Measurements from ENCODE around the gene TMEM108.
A peak's percentile ranks its signal among the peaks of the same experiment; 100 is the strongest.

Gene TMEM108

DNA sequence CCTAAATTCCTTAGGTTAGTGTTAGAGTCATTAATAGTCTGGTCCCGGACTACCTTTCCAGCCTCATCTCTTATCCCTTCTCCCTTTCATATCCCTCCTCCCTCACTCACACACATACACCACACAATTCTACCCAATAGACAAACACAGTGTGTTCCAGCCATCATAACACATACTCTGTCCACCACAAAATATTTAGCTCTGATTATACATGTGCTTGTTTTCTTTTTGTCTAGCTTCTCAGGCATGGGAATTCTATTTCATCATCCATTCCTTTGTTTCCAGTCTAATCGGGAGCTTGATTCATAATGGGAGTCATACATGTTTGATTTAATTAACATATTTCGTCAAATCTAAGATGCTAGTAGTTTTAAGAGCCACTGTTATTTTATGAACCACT is 199.8 kb downstream of the TMEM108 start:
- FAIRE-seq, result no peak

- FAIRE-seq, result no peak
Measured at GRCh38 chr3:133246119-133246518, 207.9 kb downstream of the TMEM108 start.

- FAIRE-seq, result no peak
Measured at GRCh38 chr3:133246773-133247172, 208.6 kb downstream of the TMEM108 start.

GRCh38 chr3:133248389-133248788 is 210.2 kb downstream of the TMEM108 start:
- no peak for FAIRE-seq

DNA sequence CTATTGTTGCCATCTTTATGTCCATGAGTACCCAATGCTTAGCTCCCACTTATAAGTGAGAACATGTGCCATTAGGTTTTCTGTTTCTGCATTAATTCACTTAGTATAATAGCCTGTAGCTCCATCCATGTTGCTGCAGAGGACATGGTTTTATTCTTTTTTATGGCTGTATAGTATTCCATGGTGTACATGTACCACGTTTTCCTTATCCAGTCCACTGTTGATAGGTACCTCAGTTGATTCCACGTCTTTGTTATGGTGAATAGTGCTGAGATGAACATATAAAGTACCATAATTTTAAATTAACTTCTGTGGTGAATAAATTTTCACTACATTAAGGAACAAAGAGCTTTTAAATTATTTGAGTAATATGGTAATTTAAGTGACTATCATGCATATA is 211.3 kb downstream of the TMEM108 start:
- no peak for FAIRE-seq

GRCh38 chr3:133254151-133254550 is 216.0 kb downstream of the TMEM108 start:
- no peak for FAIRE-seq

DNA sequence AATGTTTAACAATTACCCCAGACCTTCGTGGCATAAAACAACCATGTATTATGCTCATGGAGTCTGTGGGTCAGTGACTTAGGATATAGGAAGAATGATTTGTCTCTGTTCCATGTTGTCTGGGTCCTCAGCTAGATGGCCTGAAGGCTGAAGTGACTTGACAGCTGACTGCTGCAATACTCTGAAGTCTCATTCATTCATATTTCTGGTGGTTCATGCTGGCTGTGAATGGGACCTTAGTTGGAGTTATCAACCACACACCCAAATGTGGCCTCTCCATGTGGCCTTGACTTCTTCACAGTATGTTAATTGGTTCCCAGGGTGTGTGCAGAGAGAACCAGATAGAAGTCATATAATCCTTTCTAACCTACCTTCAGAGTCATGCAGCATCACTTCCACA is 216.5 kb downstream of the TMEM108 start:
- FAIRE-seq, result no peak

- FAIRE-seq, result no peak
Measured at GRCh38 chr3:133256787-133257483, 218.7 kb downstream of the TMEM108 start.

DNA sequence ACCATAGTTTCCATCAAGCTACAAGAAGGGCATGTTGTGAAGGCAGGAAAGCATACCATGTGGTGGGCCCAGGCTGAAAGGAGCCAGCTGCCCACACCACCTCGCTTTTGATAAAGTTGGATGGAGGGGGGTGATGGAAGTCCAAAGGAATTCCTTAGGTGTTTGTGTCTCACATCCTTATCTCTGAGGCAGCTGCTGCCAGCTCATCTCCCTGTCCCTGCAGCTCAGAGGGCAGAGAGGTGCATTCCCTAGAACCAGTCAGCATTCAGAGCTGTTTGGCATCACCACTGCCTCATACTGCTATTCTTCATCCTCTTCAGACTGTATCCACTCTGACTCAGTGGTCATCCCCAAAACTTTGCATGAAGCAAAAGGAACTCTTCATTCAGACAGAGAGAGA is 220.2 kb downstream of the TMEM108 start:
- no peak for FAIRE-seq

- FAIRE-seq, result no peak
Measured at GRCh38 chr3:133259767-133260166, 221.6 kb downstream of the TMEM108 start.

DNA sequence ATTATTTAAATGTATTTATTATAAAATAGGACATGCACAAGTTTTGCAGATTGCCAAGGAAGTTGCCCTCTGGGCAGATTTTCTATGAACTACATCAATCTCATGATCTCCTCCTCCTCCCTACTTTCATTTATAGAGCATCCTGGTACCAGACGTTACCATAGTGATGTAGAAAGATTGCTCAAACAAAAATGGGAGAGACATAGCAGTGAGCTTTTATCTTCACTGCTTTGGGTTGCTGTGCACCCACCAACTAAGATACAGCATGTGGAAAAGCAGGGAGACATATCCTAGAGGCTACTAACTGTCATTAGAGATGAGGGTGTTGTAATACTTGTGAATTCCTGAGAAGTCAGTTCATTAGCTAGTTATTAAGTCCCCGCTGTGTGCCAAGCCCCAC is 224.1 kb downstream of the TMEM108 start:
- no peak for FAIRE-seq

- FAIRE-seq, result no peak
Measured at GRCh38 chr3:133264920-133265319, 226.7 kb downstream of the TMEM108 start.

GRCh38 chr3:133268726-133269134 is 230.5 kb downstream of the TMEM108 start:
- FAIRE-seq, result peak; percentile 38

DNA sequence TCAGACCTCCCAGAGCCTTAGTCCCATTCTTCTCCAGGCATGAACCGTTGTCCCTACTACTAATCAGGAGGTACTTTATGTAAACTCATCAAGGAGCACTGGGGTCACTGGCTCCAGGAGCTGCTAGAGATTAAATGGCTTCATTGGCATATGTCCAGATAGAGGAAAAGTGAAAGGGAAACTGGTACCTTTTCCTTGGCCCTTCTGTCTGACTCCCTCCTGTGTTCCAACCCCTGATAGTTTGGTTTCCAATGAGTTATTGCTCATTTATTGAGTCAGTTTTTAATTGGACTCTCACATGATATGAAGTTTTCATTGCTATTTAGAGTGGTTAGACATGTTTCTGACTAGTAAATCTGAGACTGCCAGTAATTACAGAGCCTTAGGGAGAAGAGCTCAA is 231.2 kb downstream of the TMEM108 start:
- FAIRE-seq, result no peak

- no peak for FAIRE-seq
Measured at GRCh38 chr3:133270631-133271030, 232.4 kb downstream of the TMEM108 start.

- FAIRE-seq, result no peak
Measured at GRCh38 chr3:133271042-133271441, 232.9 kb downstream of the TMEM108 start.

- no peak for FAIRE-seq
Measured at GRCh38 chr3:133271539-133271938, 233.3 kb downstream of the TMEM108 start.

DNA sequence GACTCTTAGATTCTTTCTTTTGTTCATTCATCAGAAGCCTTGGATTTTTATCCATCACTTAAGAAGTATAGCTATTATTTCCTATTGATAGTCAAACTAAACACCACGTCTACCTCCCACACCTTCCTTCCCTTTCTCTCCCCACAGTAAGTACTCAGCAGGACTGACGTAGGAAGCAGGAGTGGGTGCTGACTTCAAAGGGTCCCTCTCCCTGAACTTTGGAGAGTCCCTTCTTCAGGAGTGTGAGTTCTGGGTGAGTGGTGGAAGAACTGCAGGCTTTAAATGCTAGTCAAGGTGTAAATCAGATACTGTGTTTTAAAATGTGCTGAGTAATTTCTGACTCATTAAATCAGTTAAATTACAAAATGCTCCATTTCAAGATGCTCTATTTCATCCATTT is 235.2 kb downstream of the TMEM108 start:
- no peak for FAIRE-seq

- no peak for FAIRE-seq
Measured at GRCh38 chr3:133274477-133274876, 236.3 kb downstream of the TMEM108 start.

DNA sequence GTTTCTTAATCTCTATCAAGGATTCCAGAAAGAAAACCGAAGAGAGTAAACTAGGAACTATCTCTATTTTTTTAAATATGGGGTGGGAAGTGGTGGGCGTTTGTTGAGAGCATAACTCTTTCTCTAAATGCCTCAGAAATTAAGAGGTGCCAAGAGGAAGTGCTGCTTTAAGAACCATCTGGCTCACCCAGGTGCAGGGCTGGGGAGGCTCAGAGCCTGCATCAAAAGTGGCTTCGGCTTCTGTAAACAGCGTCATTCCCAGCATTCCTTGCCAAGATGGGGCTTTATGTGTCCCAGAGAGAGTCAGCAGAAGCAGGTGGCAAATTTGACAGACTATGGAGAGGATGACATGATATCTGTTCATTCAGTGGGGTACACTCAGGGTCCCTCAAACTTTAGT is 238.4 kb downstream of the TMEM108 start:
- no peak for FAIRE-seq

GRCh38 chr3:133277813-133278212 is 239.6 kb downstream of the TMEM108 start:
- no peak for FAIRE-seq

DNA sequence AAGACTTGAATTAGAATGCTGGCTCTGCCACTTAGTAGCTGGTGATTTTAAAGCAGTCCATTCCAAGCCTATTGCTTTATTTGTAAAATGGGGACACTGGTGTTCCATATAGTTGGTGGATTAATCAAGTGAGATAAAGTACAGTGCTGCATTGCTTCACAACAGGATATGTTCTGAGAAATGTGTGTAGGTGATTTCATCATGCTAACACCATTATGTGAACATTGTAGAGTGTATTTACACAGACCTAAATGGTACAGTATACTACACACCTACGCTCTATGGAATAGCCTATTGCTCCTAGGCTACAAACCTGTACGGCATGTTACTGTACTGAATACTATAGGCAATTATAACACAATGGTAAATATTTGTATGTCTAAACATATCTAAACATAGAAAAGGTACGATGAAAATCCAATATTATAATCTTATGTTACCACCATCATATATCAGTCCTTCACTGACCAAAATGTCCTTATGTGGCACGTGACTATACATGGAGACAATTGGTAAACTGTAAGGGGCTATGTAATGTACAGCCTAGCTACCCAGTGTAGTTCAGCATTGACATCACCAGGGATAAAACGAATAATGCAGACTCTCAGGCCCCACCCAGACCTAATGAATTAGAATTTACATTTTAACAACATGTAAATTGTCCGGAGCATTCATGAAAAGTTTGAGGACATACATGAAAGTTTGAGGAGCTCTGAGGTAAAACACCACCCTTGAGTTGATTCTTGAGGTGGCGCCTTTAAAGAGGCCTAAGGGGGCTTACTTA is 240.3 kb downstream of the TMEM108 start:
- no peak for FAIRE-seq

- FAIRE-seq, result no peak
Measured at GRCh38 chr3:133280586-133280985, 242.4 kb downstream of the TMEM108 start.

GRCh38 chr3:133282236-133282635 is 244.0 kb downstream of the TMEM108 start:
- no peak for FAIRE-seq
